LNCaP clone FGC (cell line): ENCODE data around the gene ARMC7.

ENCODE experiments used
- DNase-seq: peaks from one replicate; pipeline ENCODE4 v3.0.0-alpha.2; 2011; ENCODE audit warnings: low read depth
- H3K4me3 ChIP-seq: 2 replicates; pipeline ENCODE4 v1.5.1; 2011; ENCODE audit warnings: mild to moderate bottlenecking, low read depth, low read length, control low read depth
- TF ChIP-seq, protein P1 (sequence below): IDR thresholded peaks from 2 replicates; pipeline ENCODE4 v1.5.1; 2012; ENCODE audit warnings: mild to moderate bottlenecking; ENCODE audit not compliant: control insufficient read depth, insufficient read depth; ENCODE audit errors: extremely low read depth

Gene ARMC7

GRCh38 chr17:75079023-75079373 lies 30.8 kb upstream of the ARMC7 start:
- DNase-seq = no peak
- H3K4me3 ChIP-seq = no peak overlapping the region
- TF ChIP-seq, protein P1, sequence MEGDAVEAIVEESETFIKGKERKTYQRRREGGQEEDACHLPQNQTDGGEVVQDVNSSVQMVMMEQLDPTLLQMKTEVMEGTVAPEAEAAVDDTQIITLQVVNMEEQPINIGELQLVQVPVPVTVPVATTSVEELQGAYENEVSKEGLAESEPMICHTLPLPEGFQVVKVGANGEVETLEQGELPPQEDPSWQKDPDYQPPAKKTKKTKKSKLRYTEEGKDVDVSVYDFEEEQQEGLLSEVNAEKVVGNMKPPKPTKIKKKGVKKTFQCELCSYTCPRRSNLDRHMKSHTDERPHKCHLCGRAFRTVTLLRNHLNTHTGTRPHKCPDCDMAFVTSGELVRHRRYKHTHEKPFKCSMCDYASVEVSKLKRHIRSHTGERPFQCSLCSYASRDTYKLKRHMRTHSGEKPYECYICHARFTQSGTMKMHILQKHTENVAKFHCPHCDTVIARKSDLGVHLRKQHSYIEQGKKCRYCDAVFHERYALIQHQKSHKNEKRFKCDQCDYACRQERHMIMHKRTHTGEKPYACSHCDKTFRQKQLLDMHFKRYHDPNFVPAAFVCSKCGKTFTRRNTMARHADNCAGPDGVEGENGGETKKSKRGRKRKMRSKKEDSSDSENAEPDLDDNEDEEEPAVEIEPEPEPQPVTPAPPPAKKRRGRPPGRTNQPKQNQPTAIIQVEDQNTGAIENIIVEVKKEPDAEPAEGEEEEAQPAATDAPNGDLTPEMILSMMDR = no peak

- TF ChIP-seq, protein P1 = no peak
- no peak overlapping the region for H3K4me3 ChIP-seq
Measured at GRCh38 chr17:75081611-75082540, 27.9 kb upstream of the ARMC7 start.

DNA sequence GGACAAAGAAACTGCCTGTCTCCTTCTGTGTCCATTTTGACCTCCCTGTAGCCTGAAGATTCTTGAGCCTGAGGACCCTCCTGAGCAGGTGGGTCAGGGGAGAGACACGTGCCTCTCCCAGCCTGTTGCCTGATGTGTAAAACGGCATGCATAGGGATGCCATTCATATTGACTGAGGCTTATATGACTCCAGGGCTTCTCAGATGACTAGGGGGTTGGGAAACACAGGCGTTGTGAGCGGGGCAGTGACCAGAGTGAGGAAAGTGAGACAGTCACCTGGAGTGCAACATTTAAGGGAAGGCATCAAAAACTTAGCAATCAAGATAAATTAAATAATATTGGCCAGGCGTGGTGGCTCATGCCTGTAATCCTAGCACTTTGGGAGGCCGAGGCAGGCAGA lies 27.1 kb upstream of the ARMC7 start:
- no peak for DNase-seq
- TF ChIP-seq, protein P1 = no peak

More at GRCh38 chr17:75081611-75082540, 27.9 kb upstream of the ARMC7 start:
- no peak for DNase-seq

GRCh38 chr17:75084039-75084660 lies 25.6 kb upstream of the ARMC7 start:
- H3K4me3 ChIP-seq = no peak overlapping the region
- DNase-seq = no peak
- TF ChIP-seq, protein P1 = no peak

More for the DNA sequence above, 27.1 kb upstream of the ARMC7 start:
- no peak overlapping the region for H3K4me3 ChIP-seq

- TF ChIP-seq, protein P1 = no peak
- H3K4me3 ChIP-seq = no peak overlapping the region
- DNase-seq = no peak
Measured at GRCh38 chr17:75086496-75087181, 23.1 kb upstream of the ARMC7 start.

GRCh38 chr17:75087182-75087557 lies 22.6 kb upstream of the ARMC7 start:
- TF ChIP-seq, protein P1 = no peak
- H3K4me3 ChIP-seq = no peak overlapping the region
- no peak for DNase-seq
